GM19452 (cell line): ENCODE measurements around the gene BRD4.

Experiments
- ATAC-seq: cut with Tn5 transposase; IDR thresholded peaks from one replicate; pipeline ENCODE4 v1.9.1; 2021; ENCODE audit not compliant: unreplicated experiment

BRD4 gene

DNA sequence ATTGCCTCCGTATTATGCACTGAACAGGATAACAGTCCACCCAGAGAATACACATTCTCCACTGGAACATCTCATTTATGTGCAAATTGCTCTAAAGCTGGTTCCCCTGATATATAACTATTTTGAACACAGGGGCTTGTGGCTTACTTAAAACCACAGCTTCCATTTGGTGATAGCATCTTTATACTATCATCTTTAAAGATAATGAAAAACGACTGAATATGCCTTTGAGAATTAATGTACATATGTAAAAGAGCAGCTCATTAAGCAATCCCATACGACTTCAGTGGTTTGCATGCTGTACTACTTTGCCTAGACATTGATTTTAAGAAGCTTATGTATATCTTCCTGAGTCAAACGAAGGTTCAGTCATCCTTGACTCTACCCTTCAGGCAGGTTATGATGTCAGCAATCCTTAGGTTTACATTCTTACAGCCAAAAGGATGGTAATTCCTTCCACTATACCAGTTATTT lies 40.8 kb downstream of the BRD4 start:
- no peak for ATAC-seq

GRCh38 chr19:15291089-15291488 lies 41.2 kb downstream of the BRD4 start:
- ATAC-seq: no peak

- ATAC-seq: no peak
These were observed 42.2 kb downstream of the BRD4 start for GRCh38 chr19:15290166-15290565.

DNA sequence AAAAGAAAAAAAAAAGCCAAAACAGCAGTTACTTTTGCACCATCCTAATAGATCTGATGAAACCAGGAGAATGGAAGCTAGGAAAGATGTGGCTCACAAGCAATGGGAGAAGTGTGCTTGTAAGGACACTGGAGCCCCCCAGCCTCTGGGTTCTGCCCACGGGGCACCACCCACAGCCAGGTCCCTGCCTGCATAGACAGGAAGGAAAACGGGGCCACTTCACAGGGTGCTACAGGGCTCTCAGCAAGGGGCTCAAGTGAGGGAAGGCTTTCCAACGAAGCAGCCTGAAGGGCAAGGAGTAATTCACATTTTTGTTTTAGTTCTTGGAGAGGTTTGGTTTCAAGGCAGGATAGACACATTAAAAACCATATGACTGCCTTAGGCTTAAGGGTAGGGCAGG lies 42.7 kb downstream of the BRD4 start:
- no peak for ATAC-seq

- ATAC-seq: no peak
These were observed 44.0 kb downstream of the BRD4 start for GRCh38 chr19:15288146-15288963.

- ATAC-seq: no peak
These were observed 44.8 kb downstream of the BRD4 start for GRCh38 chr19:15287496-15287895.

- ATAC-seq: no peak
These were observed 45.5 kb downstream of the BRD4 start for GRCh38 chr19:15286688-15287365.

- peak; percentile 57 for ATAC-seq
These were observed 46.3 kb downstream of the BRD4 start for GRCh38 chr19:15285896-15286591.

GRCh38 chr19:15284896-15285295 lies 47.4 kb downstream of the BRD4 start:
- no peak for ATAC-seq

- no peak for ATAC-seq
These were observed 48.2 kb downstream of the BRD4 start for GRCh38 chr19:15284091-15284490.

DNA sequence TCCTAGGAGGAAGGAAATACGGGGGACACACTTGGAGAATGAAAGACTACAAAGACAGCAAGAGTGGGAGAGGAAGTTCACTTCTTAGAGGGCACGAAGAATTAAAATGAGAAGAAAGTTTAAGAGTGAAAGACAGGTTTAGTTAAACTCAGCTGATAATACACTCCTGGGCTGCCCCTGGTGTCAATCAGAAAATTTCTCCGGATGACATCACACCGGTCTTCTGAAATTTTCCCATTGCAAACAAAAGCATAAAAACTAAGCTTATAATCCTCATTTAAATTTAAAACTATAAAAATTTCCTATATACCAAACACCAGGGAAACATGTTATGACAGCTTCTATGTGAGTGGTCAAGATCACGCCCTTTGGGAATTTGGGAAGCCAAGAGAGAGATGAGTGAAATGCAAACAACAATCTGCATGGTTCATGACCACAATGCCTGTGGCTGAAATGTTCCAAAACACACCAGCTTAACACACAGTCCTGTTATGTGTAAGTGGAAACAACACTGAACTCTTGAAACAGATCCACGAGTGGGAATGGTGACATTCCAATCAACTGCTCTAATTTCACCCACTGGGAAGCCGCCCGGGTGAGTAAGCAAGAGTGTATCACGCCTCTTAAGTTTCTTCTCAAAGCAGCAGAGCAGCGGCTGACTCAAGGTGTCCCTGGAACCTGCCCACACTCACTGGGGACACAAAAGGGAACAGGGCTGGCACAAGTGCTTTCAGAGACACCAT lies 49.0 kb downstream of the BRD4 start:
- ATAC-seq: no peak

- no peak for ATAC-seq
These were observed 50.0 kb downstream of the BRD4 start for GRCh38 chr19:15282311-15282705.

- ATAC-seq: no peak
These were observed 51.2 kb downstream of the BRD4 start for GRCh38 chr19:15280915-15281683.

DNA sequence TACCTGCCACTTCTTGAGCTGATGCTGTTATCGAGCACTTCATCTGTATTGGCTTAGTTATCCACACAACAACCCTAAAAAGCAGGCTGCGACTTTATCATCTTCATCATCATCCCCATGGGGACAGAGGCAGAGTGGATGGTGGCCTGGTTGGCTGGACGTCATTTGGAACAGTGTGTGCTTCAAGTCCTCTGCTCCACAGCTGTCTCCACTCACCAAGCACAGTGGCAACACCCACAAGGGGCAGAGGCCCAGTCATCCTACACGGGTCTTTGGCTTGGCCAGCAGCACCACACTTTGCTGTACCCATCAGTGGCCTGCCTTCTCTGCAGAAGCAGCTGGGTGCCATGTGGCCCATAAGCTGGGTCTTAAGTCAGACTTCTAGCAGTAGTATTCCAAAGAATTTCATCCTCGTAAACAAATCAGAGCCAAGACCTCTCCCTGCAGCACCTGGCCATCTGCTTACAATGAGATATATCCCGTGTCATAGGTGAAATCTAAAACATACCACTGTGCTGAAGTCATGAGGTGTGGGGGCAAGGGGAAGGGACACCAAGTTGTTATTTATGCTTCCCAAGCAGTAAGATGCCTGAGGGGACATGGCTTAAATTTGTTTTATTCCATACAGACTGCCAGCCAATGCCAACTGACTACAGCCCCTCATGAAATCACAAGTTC lies 52.2 kb downstream of the BRD4 start:
- no peak for ATAC-seq

- ATAC-seq: no peak
These were observed 52.9 kb downstream of the BRD4 start for GRCh38 chr19:15279326-15279904.

DNA sequence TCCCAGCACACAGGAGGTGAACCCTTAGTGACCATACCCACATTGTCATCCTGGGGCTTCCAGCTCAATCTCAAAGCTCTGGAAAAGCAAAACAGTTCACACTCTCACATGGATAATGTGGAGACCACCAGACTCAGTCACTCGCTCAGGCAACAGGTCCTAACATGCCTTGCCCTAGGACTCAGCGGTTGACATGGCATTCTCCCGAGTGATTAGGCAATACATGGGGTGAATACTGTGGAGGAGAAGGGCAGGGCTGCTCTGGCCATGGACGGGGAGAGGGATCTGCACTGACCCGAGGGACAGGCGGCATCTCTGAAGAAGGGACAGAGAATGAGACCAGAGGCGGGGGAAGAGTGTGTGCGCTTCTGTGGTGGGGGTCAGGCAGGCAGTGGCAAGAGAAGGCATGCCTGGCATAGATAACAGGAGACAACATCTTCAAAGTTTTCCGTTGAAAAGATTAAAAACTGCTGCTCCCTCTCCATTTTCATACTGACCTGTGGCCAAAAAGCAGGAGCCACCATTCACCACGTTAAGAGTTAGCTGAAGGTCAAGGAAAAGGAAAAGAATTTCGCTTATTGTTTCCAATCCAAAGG lies 55.6 kb downstream of the BRD4 start:
- ATAC-seq: no peak

- no peak for ATAC-seq
These were observed 57.9 kb downstream of the BRD4 start for GRCh38 chr19:15274477-15274876.

GRCh38 chr19:15269806-15270205 lies 62.5 kb downstream of the BRD4 start:
- ATAC-seq: no peak

DNA sequence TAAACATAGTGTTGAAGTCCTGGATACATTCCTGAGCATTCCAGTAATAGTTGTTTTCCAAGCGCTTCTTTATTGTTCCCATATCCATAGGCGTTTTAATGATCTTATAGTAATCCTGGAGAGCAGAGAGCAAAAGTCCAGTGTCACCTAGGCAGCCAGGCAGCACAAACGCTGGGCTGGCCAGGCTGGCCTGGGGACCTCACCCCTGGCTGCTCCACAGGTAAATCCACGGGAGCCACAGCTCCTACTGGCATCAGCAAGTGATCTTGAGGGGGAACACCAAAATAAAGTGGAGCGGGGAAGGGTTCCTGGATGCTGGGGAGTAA lies 63.4 kb downstream of the BRD4 start:
- ATAC-seq: no peak
